GM10248 (cell line): ENCODE measurements around the gene TEX51.

Experiments
- CTCF ChIA-PET: fragments of 300-600 bp; sonication (Branson Sonifier 250); formaldehyde crosslinking; extraction: SDS; loops from one replicate; lab custom pipeline; 2021; ENCODE audit warnings: antibody characterized with exemption; lab: Yijun Ruan, JAX
- POLR2A ChIA-PET: fragments of 350-650 bp; sonication (Branson Sonifier 250); formaldehyde crosslinking; extraction: SDS; loops from one replicate; lab custom pipeline; 2020; ENCODE audit warnings: antibody characterized with exemption; lab: Yijun Ruan, JAX
- DNase-seq: peaks from one replicate; pipeline ENCODE4 v3.0.0; 2012; ENCODE audit errors: extremely low spot score
- TF ChIP-seq, protein P1 (sequence below): IDR thresholded peaks from 2 replicates; pipeline ENCODE4 v1.5.1; 2012; ENCODE audit warnings: mild to moderate bottlenecking, low read depth; ENCODE audit errors: extremely low read depth, missing control alignments, control extremely low read depth

TEX51 gene

DNA sequence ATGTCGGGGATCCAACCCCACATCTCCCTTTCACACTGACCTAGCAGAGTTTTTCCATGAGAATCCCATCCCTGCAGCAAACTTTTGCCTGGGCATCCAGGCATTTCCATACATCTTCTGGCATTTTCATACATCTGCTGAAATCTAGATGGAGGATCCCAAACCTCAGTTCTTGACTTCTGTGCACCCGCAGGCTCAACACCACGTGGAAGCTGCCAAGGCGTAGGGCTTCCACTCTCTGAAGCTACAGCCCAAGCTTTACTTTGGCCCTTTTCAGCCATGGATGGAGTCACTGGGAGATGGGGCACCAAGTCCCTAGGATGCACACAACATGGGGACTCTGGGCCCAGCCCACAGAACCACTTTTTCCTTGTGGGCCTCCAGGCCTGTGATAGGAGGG is 32.2 kb upstream of the TEX51 start:
- POLR2A ChIA-PET: no interaction called here
- DNase-seq: no peak
- CTCF ChIA-PET: no interaction called here
- TF ChIP-seq, protein P1, sequence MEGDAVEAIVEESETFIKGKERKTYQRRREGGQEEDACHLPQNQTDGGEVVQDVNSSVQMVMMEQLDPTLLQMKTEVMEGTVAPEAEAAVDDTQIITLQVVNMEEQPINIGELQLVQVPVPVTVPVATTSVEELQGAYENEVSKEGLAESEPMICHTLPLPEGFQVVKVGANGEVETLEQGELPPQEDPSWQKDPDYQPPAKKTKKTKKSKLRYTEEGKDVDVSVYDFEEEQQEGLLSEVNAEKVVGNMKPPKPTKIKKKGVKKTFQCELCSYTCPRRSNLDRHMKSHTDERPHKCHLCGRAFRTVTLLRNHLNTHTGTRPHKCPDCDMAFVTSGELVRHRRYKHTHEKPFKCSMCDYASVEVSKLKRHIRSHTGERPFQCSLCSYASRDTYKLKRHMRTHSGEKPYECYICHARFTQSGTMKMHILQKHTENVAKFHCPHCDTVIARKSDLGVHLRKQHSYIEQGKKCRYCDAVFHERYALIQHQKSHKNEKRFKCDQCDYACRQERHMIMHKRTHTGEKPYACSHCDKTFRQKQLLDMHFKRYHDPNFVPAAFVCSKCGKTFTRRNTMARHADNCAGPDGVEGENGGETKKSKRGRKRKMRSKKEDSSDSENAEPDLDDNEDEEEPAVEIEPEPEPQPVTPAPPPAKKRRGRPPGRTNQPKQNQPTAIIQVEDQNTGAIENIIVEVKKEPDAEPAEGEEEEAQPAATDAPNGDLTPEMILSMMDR: no peak

DNA sequence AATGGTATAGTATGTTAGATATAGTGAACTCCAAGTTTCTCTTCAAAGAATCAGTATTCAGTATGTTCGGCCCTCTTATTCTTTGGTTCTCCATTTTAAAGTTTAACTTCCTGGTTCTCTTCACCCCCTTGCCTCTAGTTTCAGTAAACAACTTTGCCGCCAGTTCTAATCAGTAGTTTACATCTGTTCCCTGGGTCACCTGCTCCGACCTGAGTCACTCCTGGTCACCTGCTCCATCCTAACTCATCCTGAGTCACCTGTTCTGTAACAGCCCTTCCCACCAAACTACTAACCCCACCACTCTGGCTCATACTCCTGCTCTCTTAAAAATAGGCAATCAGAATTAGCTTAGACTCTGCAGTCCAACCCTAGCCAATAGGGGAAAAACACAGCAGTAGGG is 23.7 kb upstream of the TEX51 start:
- TF ChIP-seq, protein P1: no peak
- no peak for DNase-seq
- ChIA-PET POLR2A (no interaction called here), CTCF (interaction anchor here (3.2 kb wide), 1 partner anchor 11 kb away, joined by 16 read pairs; no protein-coding TSS in a partner anchor)

- CTCF ChIA-PET: interaction anchor here (0.9 kb wide), 1 partner anchor 10 kb away, joined by 3 read pairs; no protein-coding TSS in a partner anchor
Measured at GRCh38 chr2:126876631-126877030, 22.1 kb upstream of the TEX51 start.

DNA sequence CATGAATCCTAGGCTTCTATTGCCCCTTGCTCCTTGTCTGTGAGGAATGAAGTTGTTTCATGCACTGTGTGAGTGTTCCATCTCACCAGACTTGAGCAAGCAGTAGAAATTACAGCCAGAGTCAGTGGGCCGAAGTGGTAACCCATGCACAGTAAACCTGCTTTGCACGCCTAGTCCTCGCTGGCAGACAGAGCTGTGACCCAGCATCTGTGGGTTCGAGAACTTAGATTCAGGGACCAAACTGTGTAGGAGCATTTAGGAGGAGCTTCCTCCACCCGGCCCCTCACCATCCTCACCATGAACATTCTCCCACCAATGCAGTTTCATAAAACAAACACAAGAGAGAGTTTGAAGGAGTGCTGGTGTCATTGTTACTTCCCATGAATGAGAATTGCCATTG is 21.6 kb upstream of the TEX51 start:
- DNase-seq: no peak
- TF ChIP-seq, protein P1: no peak
- POLR2A ChIA-PET: no interaction called here
- CTCF ChIA-PET: interaction anchor here (0.9 kb wide), 1 partner anchor 9 kb away, joined by 3 read pairs; no protein-coding TSS in a partner anchor

More at GRCh38 chr2:126876631-126877030, 22.1 kb upstream of the TEX51 start:
- POLR2A ChIA-PET: no interaction called here
- TF ChIP-seq, protein P1: no peak
- no peak for DNase-seq

DNA sequence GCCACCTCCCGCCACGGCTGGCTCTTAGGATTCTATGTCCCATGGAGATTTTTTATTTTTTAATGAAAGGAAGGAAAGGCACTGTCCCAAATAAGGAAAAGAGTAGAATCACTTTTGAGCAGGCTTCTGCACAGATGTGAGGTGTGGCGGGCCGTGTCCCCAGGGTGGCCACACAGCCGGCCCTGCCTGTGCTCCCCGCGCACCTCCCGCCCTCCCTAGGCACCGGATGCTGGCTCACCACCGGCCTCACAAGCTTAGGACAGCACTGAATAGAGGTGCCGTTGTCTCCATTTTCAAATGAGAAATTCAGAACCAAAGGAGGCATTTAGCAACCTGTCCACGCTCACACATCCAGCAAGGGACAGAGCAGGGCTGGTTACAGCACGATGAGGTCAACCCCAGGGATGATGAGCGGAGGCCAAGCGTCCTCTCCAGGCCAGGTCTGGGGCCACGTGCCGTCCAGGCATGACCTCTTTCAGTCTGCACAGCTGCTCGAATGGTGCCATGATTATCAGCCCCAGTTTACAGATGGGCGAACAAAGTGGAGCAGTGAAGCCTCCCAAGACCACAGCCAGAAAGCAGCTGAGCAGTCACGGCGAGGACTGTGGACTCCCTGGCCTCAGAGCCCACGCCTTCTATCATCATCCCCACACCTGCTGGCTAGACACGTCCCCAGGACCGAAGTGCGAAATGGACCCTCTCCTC is 20.7 kb upstream of the TEX51 start:
- TF ChIP-seq, protein P1: no peak
- POLR2A ChIA-PET: no interaction called here
- DNase-seq: no peak
- CTCF ChIA-PET: no interaction called here

- TF ChIP-seq, protein P1: no peak
- DNase-seq: no peak
- CTCF ChIA-PET: no interaction called here
- POLR2A ChIA-PET: no interaction called here
Measured at GRCh38 chr2:126878601-126879000, 20.1 kb upstream of the TEX51 start.
